NCI-H345 (cell line): ENCODE results near the gene MYO3A.

ENCODE experiments used
- DNase-seq: peaks from one replicate; lab custom pipeline; 2025; lab: John Stamatoyannopoulos, UW

Gene MYO3A

DNA sequence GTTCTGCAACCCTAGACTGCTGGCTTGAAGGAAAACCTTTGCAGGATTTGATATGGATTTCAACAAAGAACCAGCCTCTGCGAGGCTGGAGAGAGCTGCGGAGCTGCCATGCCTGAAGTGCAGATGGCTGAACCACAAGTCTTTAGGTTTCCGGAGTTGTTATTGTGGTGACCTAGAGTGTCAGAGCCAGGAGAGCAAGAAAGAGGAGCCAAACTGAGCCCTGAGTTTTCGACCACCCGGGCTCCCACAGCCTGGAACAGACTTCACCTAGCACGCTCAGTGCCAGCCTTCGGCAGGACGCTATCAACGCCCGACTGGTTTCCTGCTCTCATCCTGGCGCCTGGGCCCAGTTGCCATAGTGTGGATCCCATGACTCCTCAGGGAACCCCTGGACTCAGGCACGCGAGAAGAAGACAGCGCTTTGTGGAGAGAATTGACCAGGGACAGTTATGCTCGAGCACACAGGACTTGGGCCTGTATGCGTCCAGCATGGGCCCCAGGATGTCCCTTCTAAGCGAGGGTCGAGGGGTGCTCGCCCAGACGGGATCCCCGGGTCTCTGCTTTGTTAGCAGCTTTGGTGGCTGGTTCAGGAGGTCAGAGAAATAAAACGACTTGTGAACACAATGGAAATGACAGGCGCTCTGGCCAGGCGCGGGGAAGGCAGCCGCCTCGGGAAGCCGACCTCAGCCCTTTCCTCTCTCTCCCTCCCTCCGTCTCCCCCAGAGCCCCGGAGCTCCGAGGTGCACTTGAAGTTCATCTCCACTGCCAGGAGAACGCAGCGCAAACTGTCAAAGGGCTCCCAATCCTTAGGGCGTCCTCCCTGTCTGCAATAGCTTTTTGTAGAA, 280.7 kb downstream of the MYO3A start:
- DNase-seq = no peak

DNA sequence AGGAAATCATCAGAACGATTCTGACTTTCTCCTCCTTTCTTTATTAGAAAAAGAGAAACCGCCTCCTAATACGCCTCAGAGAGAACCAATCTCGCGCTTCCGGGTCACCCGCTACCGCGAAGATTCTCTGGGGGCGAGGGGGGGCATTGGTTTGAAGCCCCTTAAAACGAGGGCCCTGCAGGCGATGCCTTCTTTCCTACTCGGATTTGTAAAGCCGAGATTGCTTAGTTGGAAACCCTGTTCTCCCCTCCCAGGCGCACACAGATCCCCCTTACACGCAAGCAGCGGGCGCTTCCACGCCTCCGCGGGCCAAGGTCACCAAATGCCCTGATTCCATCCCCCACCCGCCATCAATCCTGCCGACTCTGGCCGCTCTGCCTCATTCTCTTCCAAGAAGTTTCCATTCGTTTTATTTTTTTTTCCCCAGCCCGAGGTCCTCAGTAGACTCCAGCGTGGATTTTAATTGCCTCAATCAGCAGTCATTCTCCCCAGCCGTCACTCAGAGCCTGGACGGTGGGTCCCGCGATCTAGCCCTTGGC, 281.4 kb downstream of the MYO3A start:
- DNase-seq = no peak

DNA sequence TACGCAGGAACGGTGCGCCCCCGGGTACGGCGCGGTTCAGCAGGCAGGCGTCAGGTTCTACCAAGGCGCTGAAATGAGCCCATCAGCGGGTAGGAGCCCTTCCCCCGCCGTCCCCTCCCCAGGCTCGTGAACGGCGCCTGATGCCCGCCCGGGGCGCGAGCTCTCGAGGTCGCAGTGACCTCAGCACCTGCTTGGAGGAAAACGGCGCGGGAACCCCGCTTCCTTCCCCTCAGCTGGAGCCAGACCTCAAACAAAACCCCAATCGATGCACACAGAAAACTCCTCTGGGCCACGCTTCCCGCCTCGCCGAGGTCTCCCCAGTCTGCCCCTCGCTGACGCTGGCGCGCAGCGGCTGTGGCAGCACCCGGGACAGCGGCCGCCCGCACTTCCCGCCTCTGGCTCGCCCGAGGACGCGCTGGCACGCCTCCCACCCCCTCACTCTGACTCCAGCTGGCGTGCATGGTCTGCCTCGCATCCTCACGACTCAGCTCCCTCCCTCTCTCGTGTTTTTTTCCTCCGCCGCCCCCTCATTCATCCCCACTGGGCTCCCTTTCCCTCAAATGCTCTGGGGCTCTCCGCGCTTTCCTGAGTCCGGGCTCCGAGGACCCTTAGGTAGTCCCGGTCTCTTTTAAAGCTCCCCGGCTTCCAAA, 282.0 kb downstream of the MYO3A start:
- no peak for DNase-seq

DNA sequence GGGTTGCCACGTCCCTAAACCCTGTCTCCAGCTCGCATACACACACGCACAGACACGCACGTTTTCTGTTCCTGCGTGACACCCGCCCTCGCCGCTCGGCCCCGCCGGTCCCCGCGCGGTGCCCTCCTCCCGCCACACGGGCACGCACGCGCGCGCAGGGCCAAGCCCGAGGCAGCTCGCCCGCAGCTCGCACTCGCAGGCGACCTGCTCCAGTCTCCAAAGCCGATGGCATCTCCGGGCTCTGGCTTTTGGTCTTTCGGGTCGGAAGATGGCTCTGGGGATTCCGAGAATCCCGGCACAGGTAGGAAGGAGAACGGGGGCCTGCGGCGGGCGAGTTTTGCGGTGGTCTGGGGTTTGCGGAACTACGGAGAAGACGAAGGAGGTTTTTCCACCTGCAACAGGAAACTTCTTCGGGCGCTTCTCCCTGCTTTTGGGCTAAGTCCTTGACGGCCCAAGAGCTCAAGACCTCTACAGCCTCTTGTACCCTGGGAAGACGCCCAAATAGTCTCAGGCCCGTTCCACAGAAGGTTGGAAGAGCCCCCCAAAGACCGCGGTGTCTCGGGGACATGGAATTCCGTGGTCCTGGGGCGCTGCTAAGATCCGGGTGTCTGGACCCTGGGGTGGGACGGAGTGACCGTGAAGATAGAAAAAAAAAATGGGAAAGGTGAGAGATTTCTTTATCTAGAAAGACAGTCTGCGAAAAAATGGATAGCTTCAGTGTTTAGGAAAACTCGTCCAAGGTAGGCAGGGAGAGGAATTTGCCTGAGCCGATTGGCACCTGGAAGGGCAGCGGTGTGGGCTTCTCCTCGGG, 282.8 kb downstream of the MYO3A start, which contains the start of gene GAD2:
GAD2 (plus strand) TSS at position 190 of the 811 bp plus-strand sequence; CDS start at position 226, 36 bp downstream.
- DNase-seq = no peak

DNA sequence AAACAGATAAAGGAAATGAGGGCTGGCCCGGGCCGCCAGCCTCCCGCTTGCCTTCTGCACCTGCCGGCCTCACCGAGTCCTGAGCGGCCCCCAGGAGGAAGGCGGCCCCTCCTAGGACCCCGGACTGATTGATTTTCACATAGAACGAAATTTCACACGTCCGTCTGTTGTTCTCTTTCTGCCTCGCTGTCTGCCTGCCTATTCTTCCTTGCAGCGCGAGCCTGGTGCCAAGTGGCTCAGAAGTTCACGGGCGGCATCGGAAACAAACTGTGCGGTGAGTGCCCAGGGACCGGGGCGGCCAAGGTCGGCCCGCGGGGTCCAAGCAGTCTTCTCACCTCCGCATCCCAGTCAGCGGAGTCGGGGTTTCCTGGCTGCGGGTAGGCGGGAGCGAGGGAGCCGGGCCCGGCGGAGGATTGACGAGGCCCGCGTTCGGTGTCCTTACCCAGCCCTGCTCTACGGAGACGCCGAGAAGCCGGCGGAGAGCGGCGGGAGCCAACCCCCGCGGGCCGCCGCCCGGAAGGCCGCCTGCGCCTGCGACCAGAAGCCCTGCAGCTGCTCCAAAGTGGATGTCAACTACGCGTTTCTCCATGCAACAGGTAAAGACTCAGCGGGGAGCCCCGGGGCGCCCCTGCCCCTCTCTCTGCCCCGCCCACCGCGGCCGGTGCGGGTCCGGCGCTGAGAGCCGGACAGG, 283.5 kb downstream of the MYO3A start:
- DNase-seq = no peak

DNA sequence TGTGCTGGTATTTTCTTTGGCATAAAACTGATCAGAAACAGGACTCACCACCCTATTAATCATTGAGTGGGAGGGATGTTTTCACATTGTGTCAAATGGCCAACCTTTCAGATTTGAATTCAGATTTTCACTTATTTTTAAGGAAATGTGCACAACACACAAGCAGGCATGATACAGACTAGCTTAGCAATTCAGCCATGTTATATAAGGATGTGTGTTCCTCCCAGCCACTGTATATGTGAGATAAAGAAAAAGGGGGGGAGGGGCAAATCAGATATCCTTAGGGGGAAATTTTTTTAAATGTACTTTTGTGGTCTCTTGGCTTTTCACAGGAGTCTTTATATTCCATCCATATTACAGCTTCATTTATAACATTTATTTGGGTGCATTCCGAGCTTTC, 285.6 kb downstream of the MYO3A start:
- DNase-seq = no peak

DNA sequence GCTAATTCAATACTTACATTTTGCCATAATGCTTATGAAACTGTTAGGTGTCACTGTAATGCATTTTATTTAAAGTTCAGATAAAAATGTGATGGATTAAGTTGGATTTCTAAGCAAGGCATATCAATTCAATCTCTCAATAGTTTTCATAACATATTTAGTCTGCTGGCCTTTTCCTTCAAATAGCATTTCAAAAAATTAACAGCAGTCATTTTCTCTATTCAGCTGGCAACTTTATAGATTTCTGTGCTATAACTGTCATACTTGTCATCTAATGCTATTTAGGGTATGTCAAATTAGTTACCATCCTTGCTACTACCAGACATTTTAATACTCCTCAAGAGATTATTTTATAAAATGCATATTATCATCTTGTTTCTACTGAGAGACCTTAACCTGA, 286.9 kb downstream of the MYO3A start:
- no peak for DNase-seq

DNA sequence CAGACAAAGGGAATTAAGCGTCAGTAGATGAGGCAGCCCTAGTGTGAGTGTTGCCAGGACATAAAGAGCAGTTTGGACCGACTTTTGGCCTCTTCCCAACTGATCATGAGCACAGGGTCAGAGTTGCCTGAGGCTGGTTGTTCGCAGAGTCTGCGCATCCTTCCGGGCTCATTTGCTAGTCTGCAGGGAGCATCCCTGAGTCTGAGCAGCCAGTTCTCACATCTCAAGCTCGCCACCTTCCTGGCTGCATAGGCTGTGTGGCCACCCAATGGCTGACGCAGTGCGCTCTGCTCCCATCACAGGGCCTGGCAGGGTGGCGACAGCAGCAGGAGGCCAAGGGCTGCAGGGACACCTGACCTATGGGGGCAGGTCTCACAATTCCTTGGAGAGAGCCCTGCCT, 287.5 kb downstream of the MYO3A start:
- no peak for DNase-seq

DNA sequence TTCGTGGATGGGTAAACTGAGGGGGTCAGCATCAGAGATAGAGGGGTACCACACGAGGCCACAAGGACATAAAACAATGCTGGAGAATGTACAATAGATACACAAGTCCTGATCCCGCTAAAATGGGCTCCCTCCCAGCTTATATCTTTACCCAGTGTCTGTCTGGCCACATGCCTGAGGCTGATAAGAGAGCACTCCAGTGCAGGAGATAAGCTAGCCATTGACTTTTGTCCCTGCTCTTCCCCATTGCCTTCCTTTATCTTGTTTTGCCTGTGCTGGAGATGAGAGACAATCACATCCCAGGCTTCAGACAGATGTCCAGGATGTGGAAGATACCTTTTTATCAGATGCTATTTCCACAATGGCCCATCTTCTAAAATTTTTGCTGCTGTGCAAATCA, 288.5 kb downstream of the MYO3A start:
- DNase-seq = no peak

DNA sequence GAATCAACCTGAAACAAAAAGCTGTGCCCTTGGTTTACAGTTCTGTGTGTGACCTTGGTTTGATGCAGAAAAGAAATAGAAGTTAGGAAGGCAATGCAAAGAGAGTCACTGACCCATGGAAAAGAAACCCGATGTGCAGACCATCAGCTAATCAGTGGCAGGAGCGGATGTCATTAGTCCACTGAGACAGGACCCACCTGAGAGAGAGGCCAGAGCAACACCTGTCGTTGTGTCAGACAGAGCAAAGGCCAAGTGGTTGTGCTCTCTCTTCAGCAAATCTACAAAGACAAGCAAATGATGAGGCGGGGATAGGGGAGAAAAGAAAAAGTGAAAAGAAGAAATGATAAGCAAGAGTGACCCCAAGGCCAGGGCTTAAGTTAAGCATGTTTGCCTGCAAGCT, 291.3 kb downstream of the MYO3A start:
- DNase-seq = no peak

DNA sequence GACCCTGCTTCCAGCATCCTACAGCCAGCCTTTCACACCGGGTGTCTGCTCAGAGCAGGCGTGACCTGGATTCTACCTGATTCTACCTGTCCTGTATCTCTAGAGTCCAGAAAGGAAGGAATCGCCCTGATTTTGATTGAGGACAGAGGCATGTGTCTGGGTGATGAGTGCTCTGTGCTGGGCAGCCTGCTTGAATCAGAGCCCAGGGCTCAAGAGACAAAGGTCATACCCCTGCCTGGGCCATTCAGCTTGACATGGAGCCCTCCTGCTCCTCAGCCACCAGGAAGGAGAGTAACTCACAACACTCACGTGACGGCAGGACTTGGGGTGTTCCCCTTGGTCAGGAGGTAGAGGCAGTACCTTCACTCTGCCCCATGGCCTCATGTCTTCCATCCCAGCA, 293.8 kb downstream of the MYO3A start:
- no peak for DNase-seq

DNA sequence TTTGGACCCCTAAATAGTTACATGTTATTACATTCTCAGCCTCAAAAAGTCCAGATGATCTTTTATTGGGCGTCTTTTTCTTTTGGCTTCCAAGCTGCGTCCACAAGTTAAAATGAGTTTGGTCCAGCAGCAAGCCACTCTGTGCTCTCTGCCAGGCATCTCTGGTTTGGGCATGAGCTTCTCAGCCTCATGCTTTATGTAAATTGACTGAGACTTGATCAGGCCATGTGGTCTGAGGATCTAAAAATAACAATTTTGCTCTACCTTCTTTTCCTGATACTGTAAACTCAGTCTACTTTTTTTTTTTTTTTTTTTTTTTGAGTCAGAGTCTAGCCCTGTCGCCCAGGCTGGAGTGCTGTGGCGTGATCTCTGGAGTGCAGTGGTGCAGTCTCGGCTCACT, 298.1 kb downstream of the MYO3A start:
- no peak for DNase-seq

DNA sequence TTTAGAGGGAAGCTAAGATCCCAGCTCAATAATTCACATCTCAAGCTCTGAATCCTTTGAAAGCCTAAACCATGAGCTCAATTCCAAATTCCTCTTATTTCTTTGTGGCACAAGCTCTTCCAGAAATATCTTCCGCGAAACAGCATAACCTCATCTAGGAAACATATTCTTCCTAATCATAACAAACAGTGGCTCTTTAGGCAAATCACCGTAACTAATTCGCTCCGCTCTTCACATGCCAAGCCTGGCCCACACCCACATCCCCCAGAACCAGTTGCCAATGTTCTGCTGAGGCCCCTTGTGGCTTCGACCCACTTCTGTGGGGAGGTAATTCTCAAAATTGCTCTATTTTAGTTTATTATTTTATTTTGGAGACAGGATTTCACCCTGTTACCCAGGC, 301.7 kb downstream of the MYO3A start:
- DNase-seq = no peak

DNA sequence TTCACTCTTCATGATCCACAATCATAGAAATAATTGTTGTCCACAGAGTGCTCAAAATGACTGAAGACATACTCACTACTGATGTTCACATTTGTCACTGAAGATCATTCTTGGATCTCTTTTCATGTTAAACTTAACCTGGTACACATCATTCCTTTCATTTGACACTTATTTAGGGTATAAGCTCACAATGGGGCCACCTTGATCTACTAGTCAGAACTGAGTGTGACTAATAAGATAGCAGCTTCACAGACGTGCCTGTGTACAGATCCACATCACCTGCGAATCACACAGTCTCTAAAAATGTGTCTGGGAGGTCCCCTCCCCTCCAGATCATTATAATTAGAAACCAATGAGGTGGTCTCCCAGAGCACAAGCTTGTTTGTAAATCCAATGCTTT, 304.3 kb downstream of the MYO3A start:
- DNase-seq = no peak

DNA sequence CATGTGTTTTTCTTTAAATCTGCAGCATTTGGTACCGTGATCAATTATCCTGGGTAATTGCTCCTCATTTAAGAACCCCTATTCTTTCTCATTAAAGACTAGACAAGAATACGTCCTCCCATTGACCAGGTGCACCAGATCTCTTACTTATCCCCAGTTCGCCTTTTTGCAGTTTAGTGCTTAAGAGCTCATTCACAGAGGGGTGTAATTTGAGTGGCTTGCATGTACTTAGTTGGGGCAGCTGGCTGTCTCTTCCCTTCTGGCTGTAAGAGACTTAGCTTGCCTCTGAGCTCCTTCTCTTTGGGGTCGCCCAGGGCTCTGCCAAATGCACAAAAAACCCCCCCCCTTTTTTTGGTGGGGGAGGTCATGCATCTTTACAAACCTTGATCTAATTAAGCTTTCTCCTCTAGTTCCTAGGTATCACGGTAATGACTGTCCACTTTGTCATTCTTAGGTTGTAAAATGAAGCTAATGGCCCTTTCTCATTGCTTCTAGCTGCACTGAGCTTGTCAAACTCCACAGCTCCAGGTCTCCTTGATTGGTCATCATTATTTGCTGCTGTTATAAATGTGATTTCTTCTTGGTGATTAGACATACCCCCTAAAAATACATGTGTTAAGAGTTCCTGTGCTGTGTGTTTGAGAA, 308.8 kb downstream of the MYO3A start:
- no peak for DNase-seq

DNA sequence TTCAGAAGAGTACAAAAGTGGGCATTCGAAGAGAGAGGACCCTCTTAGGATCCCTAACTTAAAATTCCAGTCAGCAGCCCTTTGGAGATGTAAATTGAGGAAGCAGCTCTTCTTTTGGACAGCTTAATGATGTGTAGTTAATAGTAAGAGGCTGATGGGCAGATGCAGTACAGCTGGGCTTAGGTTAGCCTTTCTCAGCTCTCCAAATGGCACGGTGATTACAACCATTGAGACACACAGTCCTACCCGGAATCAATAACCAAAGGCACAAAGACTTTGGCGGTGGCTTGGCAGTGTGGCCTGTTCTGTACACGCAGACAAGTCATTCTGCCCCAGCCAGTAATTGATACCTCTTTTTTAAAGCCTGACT, 309.3 kb downstream of the MYO3A start:
- no peak for DNase-seq

DNA sequence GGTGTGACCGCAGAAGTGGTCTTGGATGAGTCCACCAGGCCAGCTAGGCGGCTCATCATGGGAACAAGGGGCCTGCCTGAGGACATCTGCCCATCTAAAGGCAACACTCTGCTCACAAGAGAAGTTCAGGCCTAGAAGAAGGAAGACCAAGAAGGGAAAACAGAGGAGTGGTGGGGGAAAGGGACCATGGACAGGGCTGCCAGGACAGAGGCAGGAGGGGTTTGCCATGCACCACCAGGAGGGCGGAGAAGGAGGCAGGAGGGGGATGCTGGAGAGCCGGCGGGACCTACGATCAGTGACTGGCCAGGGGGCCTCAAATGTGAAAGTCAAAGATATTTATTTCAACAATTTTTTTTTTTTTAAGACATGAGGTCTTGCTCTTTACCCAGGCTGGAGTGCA, 315.7 kb downstream of the MYO3A start:
- no peak for DNase-seq

DNA sequence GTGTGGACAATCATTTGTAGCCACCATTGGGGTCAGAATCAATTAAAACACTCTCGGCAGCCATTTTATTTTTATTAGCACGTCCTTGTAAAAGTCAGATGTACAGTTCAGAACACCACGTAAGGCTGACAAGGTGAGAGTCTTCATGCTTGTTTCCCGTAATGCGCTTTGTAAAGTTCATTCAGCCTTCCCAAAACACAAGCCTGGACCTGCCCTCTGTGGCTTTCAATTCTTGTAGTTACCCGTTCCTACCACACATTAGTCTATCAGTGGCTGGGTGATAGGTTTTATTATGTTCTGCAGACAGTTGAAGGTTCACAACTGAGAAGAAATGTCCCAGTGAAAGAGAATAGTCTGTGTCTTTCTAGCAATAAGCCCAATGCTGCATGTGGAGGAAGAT, 317.9 kb downstream of the MYO3A start:
- DNase-seq = no peak

DNA sequence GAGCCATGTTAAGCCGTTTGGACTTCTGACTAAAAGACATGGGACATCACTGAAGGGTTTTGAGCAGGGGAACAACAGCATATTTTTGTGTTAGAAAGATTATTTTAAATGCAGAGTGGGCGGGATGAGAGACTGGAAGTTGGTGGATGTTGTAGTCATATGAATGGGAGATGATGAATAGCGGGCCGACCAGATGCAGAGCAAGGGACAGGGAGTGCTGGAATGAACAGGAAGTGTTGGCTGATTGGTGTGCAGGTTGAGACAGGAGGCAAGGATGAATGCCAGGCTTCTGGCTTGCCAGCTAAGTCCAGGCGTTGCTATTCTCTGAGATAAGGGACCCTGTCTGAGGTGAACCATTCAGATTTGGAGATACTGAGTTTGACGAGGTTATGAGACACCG, 320.6 kb downstream of the MYO3A start:
- DNase-seq = no peak

DNA sequence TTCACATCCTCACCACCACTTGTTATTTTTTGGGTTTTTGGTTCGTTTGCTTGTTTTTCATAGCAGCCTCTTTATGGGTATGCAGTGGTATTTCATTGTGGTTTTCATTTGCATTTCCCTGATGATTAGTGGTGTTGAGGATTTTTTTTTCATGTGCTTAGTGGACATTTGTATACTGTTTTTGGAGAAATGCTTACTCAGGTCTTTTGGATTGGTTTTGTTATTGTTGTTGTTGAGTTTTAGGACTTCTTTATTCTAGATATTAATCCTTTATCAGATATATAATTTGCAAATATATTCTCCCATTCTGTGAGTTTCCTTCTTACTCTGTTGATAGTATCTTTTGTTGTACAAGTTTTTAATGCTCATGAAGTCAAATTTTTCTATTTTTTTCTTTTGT, 325.3 kb downstream of the MYO3A start:
- no peak for DNase-seq
